Measurements from ENCODE around the gene CADM4.
A peak's percentile ranks its signal among the peaks of the same experiment; 100 is the strongest.
"Not testable (repeated sequence)": the region's sequence is repeated elsewhere in the genome, so short reads cannot be mapped to it uniquely, and the experiment has no call there.

The CADM4 gene

GRCh38 chr19:43639519-43640423, at the start of gene CADM4:
CADM4 (minus strand) TSS chr19:43639850; CDS start chr19:43639790, 60 bp downstream.
- DNase-seq (ENCODE audit: low read depth in 4 of 4, low spot score in 1 of 4), result peak in 3 of 4 experiments; percentile 7 to 44 (median 19)

GRCh38 chr19:43688059-43688701, 48.5 kb upstream of the CADM4 start:
- DNase-seq (ENCODE audit: low read depth in 4 of 4, low spot score in 1 of 4), result no peak

GRCh38 chr19:43687660-43687997, 48.0 kb upstream of the CADM4 start:
- DNase-seq (ENCODE audit: low read depth in 4 of 4, low spot score in 1 of 4), result no peak

- DNase-seq (ENCODE audit: low read depth in 4 of 4, low spot score in 1 of 4), result no peak
Measured at GRCh38 chr19:43684326-43684725, 44.7 kb upstream of the CADM4 start.

- no peak for DNase-seq (ENCODE audit: low read depth in 4 of 4, low spot score in 1 of 4)
Measured at GRCh38 chr19:43683905-43684304, 44.3 kb upstream of the CADM4 start.

- no peak for DNase-seq (ENCODE audit: low read depth in 4 of 4, low spot score in 1 of 4)
Measured at GRCh38 chr19:43682824-43683661, 43.4 kb upstream of the CADM4 start.

GRCh38 chr19:43682269-43682668, 42.6 kb upstream of the CADM4 start:
- DNase-seq (ENCODE audit: low read depth in 4 of 4, low spot score in 1 of 4), result not testable (repeated sequence)

GRCh38 chr19:43681821-43682220, 42.2 kb upstream of the CADM4 start:
- no peak for DNase-seq (ENCODE audit: low read depth in 4 of 4, low spot score in 1 of 4)

- DNase-seq (ENCODE audit: low read depth in 4 of 4, low spot score in 1 of 4), result no peak
Measured at GRCh38 chr19:43678512-43679261, 39.0 kb upstream of the CADM4 start.

GRCh38 chr19:43675906-43676305, 36.3 kb upstream of the CADM4 start:
- no peak for DNase-seq (ENCODE audit: low read depth in 4 of 4, low spot score in 1 of 4)

GRCh38 chr19:43675269-43675879, 35.7 kb upstream of the CADM4 start:
- DNase-seq (ENCODE audit: low read depth in 4 of 4, low spot score in 1 of 4), result no peak

- DNase-seq (ENCODE audit: low read depth in 4 of 4, low spot score in 1 of 4), result no peak
Measured at GRCh38 chr19:43674596-43674995, 34.9 kb upstream of the CADM4 start.

GRCh38 chr19:43674183-43674582, 34.5 kb upstream of the CADM4 start:
- DNase-seq (ENCODE audit: low read depth in 4 of 4, low spot score in 1 of 4), result no peak

GRCh38 chr19:43673637-43674036, 34.0 kb upstream of the CADM4 start:
- DNase-seq (ENCODE audit: low read depth in 4 of 4, low spot score in 1 of 4), result no peak

- no peak for DNase-seq (ENCODE audit: low read depth in 4 of 4, low spot score in 1 of 4)
Measured at GRCh38 chr19:43672061-43672679, 32.5 kb upstream of the CADM4 start.

- peak; percentile 91 to 94 (median 92) for DNase-seq (ENCODE audit: low read depth in 4 of 4, low spot score in 1 of 4)
Measured at GRCh38 chr19:43668406-43669109, 28.9 kb upstream of the CADM4 start.

- no peak for DNase-seq (ENCODE audit: low read depth in 4 of 4, low spot score in 1 of 4)
Measured at GRCh38 chr19:43667876-43668405, 28.3 kb upstream of the CADM4 start.

- no peak for DNase-seq (ENCODE audit: low read depth in 4 of 4, low spot score in 1 of 4)
Measured at GRCh38 chr19:43667126-43667875, 27.7 kb upstream of the CADM4 start.
